Naive thymus-derived CD4-positive, alpha-beta T cell (primary cell): ENCODE data around the gene BICC1. TPM values are rescaled to one million over a fixed set of nuclear protein-coding genes. Genes with fewer than 3 reads are reported as not detected.

Experiments
- ATAC-seq: fragments of 150-1000 bp; cut with Tn5 transposase; 2 replicates; pipeline ENCODE4 v1.10.0; 2021; ENCODE audit warnings: mild to moderate bottlenecking, moderate library complexity
- CTCF ChIA-PET: fragments of 350-600 bp; sonication (Branson Sonifier 250); formaldehyde crosslinking; loops from one replicate; lab custom pipeline; 2021; ENCODE audit warnings: antibody characterized with exemption; lab: Charles Lee
- POLR2A ChIA-PET: fragments of 350-600 bp; sonication (Branson Sonifier 250); formaldehyde crosslinking; loops from one replicate; lab custom pipeline; 2021; ENCODE audit warnings: antibody characterized with exemption, inconsistent platforms; lab: Charles Lee
- DNase-seq, 9 donors: peaks; one replicate each; pipeline versions ENCODE4 v3.0.0 to v3.0.0-alpha.2; 2020 to 2022; ENCODE audit warnings: mixed read lengths in 1 of 9
- H3K27ac ChIP-seq: one replicate; pipeline ENCODE4 v1.7.0; 2013; ENCODE audit warnings: mild to moderate bottlenecking, low read depth, low read length, moderate library complexity
- H3K27me3 ChIP-seq, 2 donors: one replicate each; pipeline ENCODE4 v1.7.0; 2013; ENCODE audit warnings: low read length in 2 of 2, mild to moderate bottlenecking in 2 of 2, moderate library complexity in 2 of 2; ENCODE audit not compliant: control insufficient read depth in 2 of 2, insufficient read depth in 2 of 2
- H3K36me3 ChIP-seq, 3 experiments: 1 replicate in 2 of 3; 2 replicates in 1 of 3; pipeline ENCODE4 v1.7.0; 2013; ENCODE audit warnings: low read length in 3 of 3, mild to moderate bottlenecking in 3 of 3, moderate library complexity in 1 of 3; ENCODE audit not compliant: insufficient read depth in 3 of 3, control insufficient read depth in 2 of 3
- H3K4me1 ChIP-seq, 2 donors: one replicate each; pipeline ENCODE4 v1.7.0; 2013; ENCODE audit warnings: low read length in 2 of 2, mild to moderate bottlenecking in 2 of 2, moderate library complexity in 1 of 2; ENCODE audit not compliant: control insufficient read depth in 2 of 2, insufficient read depth in 2 of 2
- H3K4me3 ChIP-seq: 2 replicates; pipeline ENCODE4 v1.7.0; 2013; ENCODE audit warnings: mild to moderate bottlenecking, low read length
- H3K9me3 ChIP-seq, 3 experiments: 1 replicate in 2 of 3; 2 replicates in 1 of 3; pipeline ENCODE4 v1.7.0; 2013; ENCODE audit warnings: low read length in 3 of 3; ENCODE audit not compliant: control insufficient read depth in 2 of 3
- H3K27ac Mint-ChIP-seq, 9 donors: one replicate each; pipeline ENCODE4 v1.8.0; 2020 to 2022; ENCODE audit warnings: mixed read lengths in 9 of 9, mild to moderate bottlenecking in 8 of 9, moderate library complexity in 5 of 9, inconsistent platforms in 2 of 9
- H3K27me3 Mint-ChIP-seq, 5 donors: one replicate each; pipeline ENCODE4 v1.8.0; 2021 to 2022; ENCODE audit warnings: mixed read lengths in 5 of 5, mild to moderate bottlenecking in 1 of 5
- H3K36me3 Mint-ChIP-seq, 5 donors: one replicate each; pipeline ENCODE4 v1.8.0; 2020 to 2022; ENCODE audit warnings: mixed read lengths in 5 of 5, mild to moderate bottlenecking in 3 of 5, inconsistent platforms in 1 of 5
- H3K4me1 Mint-ChIP-seq, 7 donors: one replicate each; pipeline ENCODE4 v1.8.0; 2020 to 2022; ENCODE audit warnings: mixed read lengths in 7 of 7, mild to moderate bottlenecking in 3 of 7, inconsistent platforms in 1 of 7
- H3K4me3 Mint-ChIP-seq, 10 donors: one replicate each; pipeline ENCODE4 v1.8.0; 2020 to 2022; ENCODE audit warnings: mild to moderate bottlenecking in 10 of 10, mixed read lengths in 10 of 10, moderate library complexity in 6 of 10, inconsistent platforms in 2 of 10
- H3K9me3 Mint-ChIP-seq, 11 donors: one replicate each; pipeline ENCODE4 v1.8.0; 2020 to 2022; ENCODE audit warnings: mixed read lengths in 11 of 11, mild to moderate bottlenecking in 4 of 11, inconsistent platforms in 1 of 11, moderate library complexity in 1 of 11
- intact Hi-C, 2 donors: fragments of 100-400 bp; cut with micrococcal nuclease; formaldehyde crosslinking; loops; one replicate each; pipeline ENCODE4 v1.15.1; 2023
- polyA plus RNA-seq, 2 donors: library from polyadenylated mRNA; unstranded; fragments of 300-500 nt; fragmentation: Illumina TruSeq; gene quantifications; one replicate each; pipeline ENCODE4 v1.2.3, GENCODE V29; 2021
- total RNA-seq, 6 experiments: library from RNA in 5 of 6; stranded (reverse) in 5 of 6; gene quantifications; 1 replicate in 5 of 6; 2 replicates in 1 of 6; pipeline ENCODE4 v1.2.3 and lab custom pipeline; 2021 to 2026

BICC1 gene
- total and polyA plus RNA-seq, 7 experiments from 2014 or later, result 0.05 to 0.10 TPM; not detected in 5

DNA sequence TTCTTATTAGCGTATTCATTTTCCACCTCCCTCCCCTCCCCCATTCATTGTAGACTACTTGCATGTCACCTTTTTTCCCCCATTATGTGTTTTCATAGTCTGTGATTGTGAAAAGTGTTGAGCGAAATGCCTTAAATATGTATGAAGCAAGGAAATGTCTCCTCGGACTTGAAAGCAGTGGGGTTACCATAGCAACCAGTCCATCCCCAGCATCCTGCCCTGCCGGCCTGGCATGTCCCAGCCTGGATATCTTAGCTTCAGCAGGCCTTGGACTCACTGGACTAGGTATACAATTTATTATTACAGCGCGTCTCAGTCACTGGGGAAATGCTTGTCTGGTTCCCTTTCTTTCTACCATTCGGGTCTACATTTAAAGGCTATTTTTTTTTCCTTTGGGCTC is 283.6 kb downstream of the BICC1 start:
- no peaks in the 10 kb centered on the region for H3K36me3 ChIP-seq
- H3K9me3 Mint-ChIP-seq, result peaks cover 0 to 2% (median 0%) of the 10 kb centered on the region in 11 donors
- ChIA-PET POLR2A (no interaction called here), CTCF (interaction anchor here (2.3 kb wide), 1 partner anchor 15 kb away, joined by 4 read pairs; no protein-coding TSS in a partner anchor)
- H3K9me3 ChIP-seq, result no peaks in the 10 kb centered on the region
- H3K27ac ChIP-seq, result no peak overlapping the region
- H3K4me1 ChIP-seq, result no peaks in the 10 kb centered on the region
- DNase-seq (no peak), ATAC-seq (no peak)
- no peak overlapping the region for H3K4me3 ChIP-seq
- intact Hi-C loops, result no loop called here
- no peaks in the 10 kb centered on the region for H3K27me3 ChIP-seq
- no peaks in the 10 kb centered on the region for H3K36me3 Mint-ChIP-seq
- H3K27me3 Mint-ChIP-seq, result peaks cover 0 to 6% (median 0%) of the 10 kb centered on the region in 5 donors
- H3K27ac Mint-ChIP-seq, result no peak overlapping the region
- no peaks in the 10 kb centered on the region for H3K4me1 Mint-ChIP-seq
- H3K4me3 Mint-ChIP-seq, result no peak overlapping the region

DNA sequence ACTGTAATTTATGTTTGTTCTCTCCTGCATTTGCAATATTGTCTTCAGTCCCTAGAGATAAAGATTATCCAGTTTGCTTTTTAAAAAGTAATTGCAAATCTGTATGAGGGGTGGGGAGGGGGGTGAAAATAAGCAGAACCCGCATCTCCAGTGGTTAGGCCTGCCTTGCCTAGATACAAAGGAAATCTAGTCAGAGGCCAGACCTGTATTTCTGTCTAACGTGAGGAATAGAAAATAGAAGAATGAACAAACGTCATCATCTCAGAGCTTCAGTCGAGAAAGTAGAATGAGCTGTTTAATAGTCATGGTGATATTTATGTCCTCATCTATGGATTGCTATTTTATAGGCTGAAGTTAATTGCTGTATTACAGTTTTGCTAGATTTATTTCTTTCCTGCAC is 284.2 kb downstream of the BICC1 start:
- no peak for DNase-seq
- no peak overlapping the region for H3K27ac Mint-ChIP-seq
- POLR2A ChIA-PET, result no interaction called here
- no peaks in the 10 kb centered on the region for H3K9me3 ChIP-seq
- peaks cover 0 to 2% (median 0%) of the 10 kb centered on the region in 11 donors for H3K9me3 Mint-ChIP-seq
- no peak for ATAC-seq
- CTCF ChIA-PET, result no interaction called here
- H3K4me3 ChIP-seq, result no peak overlapping the region
- no peaks in the 10 kb centered on the region for H3K36me3 ChIP-seq
- H3K27ac ChIP-seq, result no peak overlapping the region
- intact Hi-C loops, result no loop called here
- H3K4me3 Mint-ChIP-seq, result no peak overlapping the region
- no peaks in the 10 kb centered on the region for H3K4me1 ChIP-seq
- H3K27me3 Mint-ChIP-seq, result peaks cover 0 to 6% (median 0%) of the 10 kb centered on the region in 5 donors
- no peaks in the 10 kb centered on the region for H3K27me3 ChIP-seq
- no peaks in the 10 kb centered on the region for H3K4me1 Mint-ChIP-seq
- no peaks in the 10 kb centered on the region for H3K36me3 Mint-ChIP-seq

DNA sequence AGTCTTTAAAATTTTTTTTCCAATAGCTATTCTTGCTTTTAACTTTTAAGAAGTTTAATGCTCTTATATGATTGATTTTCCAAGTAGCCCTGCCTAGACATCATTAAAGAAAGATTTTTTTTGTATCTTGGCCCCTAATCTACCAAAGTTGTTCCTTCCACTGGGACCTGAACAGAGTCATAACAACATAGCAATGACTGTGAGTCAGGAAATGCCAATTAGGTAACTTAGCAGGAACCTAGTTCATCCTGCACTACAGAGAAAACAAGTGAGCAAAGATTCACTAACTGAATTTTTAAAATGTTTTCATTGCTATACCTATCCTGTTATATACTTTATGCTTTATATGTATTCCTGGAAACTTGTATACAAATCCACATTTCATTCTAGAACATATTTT is 284.7 kb downstream of the BICC1 start:
- Histone ChIP-seq H3K4me3 (no peak overlapping the region), H3K27me3 (no peaks in the 10 kb centered on the region), H3K27ac (no peak overlapping the region), H3K9me3 (no peaks in the 10 kb centered on the region), H3K4me1 (no peaks in the 10 kb centered on the region), H3K36me3 (no peaks in the 10 kb centered on the region)
- CTCF ChIA-PET, result no interaction called here
- H3K27ac Mint-ChIP-seq, result no peak overlapping the region
- H3K4me1 Mint-ChIP-seq, result no peaks in the 10 kb centered on the region
- H3K9me3 Mint-ChIP-seq, result peaks cover 0 to 2% (median 0%) of the 10 kb centered on the region in 11 donors
- POLR2A ChIA-PET, result no interaction called here
- ATAC-seq (no peak), DNase-seq (no peak)
- H3K36me3 Mint-ChIP-seq, result no peaks in the 10 kb centered on the region
- intact Hi-C loops, result no loop called here
- H3K4me3 Mint-ChIP-seq, result no peak overlapping the region
- peaks cover 0 to 8% (median 0%) of the 10 kb centered on the region in 5 donors for H3K27me3 Mint-ChIP-seq

DNA sequence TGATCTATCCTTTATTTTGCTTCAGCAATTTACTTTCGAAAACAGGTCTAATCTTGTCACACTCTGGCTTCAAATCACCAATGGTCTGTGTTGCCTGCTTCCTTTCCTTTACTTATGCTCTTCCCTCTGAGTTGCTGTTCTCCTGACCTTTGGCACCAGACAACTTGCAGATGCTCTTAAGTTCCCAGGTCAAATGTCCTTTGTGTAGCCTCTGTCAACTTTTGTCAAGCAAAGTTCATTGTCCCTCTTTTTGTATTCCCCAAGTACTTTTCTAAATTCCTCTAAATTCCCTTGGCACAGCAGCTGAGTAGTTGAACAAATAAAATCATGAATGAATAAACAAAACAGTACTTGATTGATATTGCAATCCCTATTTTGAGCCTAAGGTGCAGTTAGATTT is 289.4 kb downstream of the BICC1 start:
- ATAC-seq (no peak), DNase-seq (no peak)
- no peaks in the 10 kb centered on the region for H3K4me1 Mint-ChIP-seq
- no peaks in the 10 kb centered on the region for H3K4me1 ChIP-seq
- H3K36me3 Mint-ChIP-seq, result no peaks in the 10 kb centered on the region
- intact Hi-C loops, result no loop called here
- no peaks in the 10 kb centered on the region for H3K9me3 ChIP-seq
- H3K36me3 ChIP-seq, result no peaks in the 10 kb centered on the region
- peaks cover 0 to 2% (median 0%) of the 10 kb centered on the region in 11 donors for H3K9me3 Mint-ChIP-seq
- no peak overlapping the region for H3K27ac Mint-ChIP-seq
- H3K27me3 Mint-ChIP-seq, result peaks cover 0 to 12% (median 0%) of the 10 kb centered on the region in 5 donors
- H3K4me3 ChIP-seq, result no peak overlapping the region
- CTCF ChIA-PET, result no interaction called here
- no peaks in the 10 kb centered on the region for H3K27me3 ChIP-seq
- H3K27ac ChIP-seq, result no peak overlapping the region
- H3K4me3 Mint-ChIP-seq, result no peak overlapping the region
- POLR2A ChIA-PET, result no interaction called here

- no peaks in the 10 kb centered on the region for H3K36me3 Mint-ChIP-seq
- H3K9me3 ChIP-seq, result no peaks in the 10 kb centered on the region
- ATAC-seq, result no peak
- no peaks in the 10 kb centered on the region for H3K4me1 ChIP-seq
- H3K27ac Mint-ChIP-seq, result no peak overlapping the region
- H3K27ac ChIP-seq, result no peak overlapping the region
- H3K4me1 Mint-ChIP-seq, result no peaks in the 10 kb centered on the region
- ChIA-PET CTCF (no interaction called here), POLR2A (no interaction called here)
- no peaks in the 10 kb centered on the region for H3K9me3 Mint-ChIP-seq
- intact Hi-C loops, result no loop called here
- H3K27me3 Mint-ChIP-seq, result peaks cover 0 to 12% (median 0%) of the 10 kb centered on the region in 5 donors
- no peak overlapping the region for H3K4me3 ChIP-seq
- no peak for DNase-seq
- no peaks in the 10 kb centered on the region for H3K36me3 ChIP-seq
- H3K27me3 ChIP-seq, result no peaks in the 10 kb centered on the region
- H3K4me3 Mint-ChIP-seq, result no peak overlapping the region
These were observed 293.7 kb downstream of the BICC1 start for GRCh38 chr10:58806323-58806722.

GRCh38 chr10:58806970-58807628 is 294.4 kb downstream of the BICC1 start:
- ATAC-seq (no peak), DNase-seq (no peak)
- Histone ChIP-seq H3K36me3 (no peaks in the 10 kb centered on the region), H3K27me3 (no peaks in the 10 kb centered on the region), H3K4me1 (no peaks in the 10 kb centered on the region), H3K9me3 (no peaks in the 10 kb centered on the region), H3K4me3 (no peak overlapping the region), H3K27ac (no peak overlapping the region)
- peaks cover 0 to 6% (median 0%) of the 10 kb centered on the region in 5 donors for H3K27me3 Mint-ChIP-seq
- H3K27ac Mint-ChIP-seq, result no peak overlapping the region
- no peaks in the 10 kb centered on the region for H3K9me3 Mint-ChIP-seq
- H3K4me1 Mint-ChIP-seq, result no peaks in the 10 kb centered on the region
- H3K4me3 Mint-ChIP-seq, result no peak overlapping the region
- CTCF ChIA-PET, result no interaction called here
- POLR2A ChIA-PET, result no interaction called here
- no peaks in the 10 kb centered on the region for H3K36me3 Mint-ChIP-seq
- intact Hi-C loops, result no loop called here

DNA sequence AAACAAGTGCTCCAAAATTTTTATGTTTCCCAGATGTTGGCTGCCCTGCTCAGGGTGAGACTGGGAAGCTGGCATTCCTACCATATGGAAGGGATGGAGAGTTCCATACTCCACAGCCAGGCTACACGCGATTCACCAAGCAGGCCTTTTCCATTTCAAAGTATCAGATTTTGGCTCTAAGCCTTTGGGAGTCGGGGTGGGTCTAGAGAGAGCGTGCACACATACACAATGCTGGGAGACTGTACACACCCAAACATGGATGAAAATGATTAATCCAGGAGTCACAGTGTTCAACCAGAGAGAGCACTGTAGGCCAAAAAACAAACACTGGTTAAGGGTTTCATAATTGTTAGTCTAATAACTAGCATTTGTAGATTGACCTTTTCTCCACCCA is 295.0 kb downstream of the BICC1 start:
- H3K4me1 ChIP-seq, result no peaks in the 10 kb centered on the region
- POLR2A ChIA-PET, result no interaction called here
- no peaks in the 10 kb centered on the region for H3K9me3 ChIP-seq

More for the DNA sequence above, 295.0 kb downstream of the BICC1 start:
- no peak overlapping the region for H3K4me3 ChIP-seq
- ATAC-seq (no peak), DNase-seq (no peak)
- H3K36me3 ChIP-seq, result no peaks in the 10 kb centered on the region
- H3K36me3 Mint-ChIP-seq, result no peaks in the 10 kb centered on the region
- no peak overlapping the region for H3K27ac ChIP-seq
- no peaks in the 10 kb centered on the region for H3K27me3 ChIP-seq
- no peak overlapping the region for H3K27ac Mint-ChIP-seq
- peaks cover 0 to 6% (median 0%) of the 10 kb centered on the region in 5 donors for H3K27me3 Mint-ChIP-seq
- intact Hi-C loops, result no loop called here
- H3K9me3 Mint-ChIP-seq, result no peaks in the 10 kb centered on the region
- CTCF ChIA-PET, result no interaction called here
- no peak overlapping the region for H3K4me3 Mint-ChIP-seq
- no peaks in the 10 kb centered on the region for H3K4me1 Mint-ChIP-seq
